ENCODE measurements around the gene SMIM12.
"Not testable (repeated sequence)": the region's sequence is repeated elsewhere in the genome, so short reads cannot be mapped to it uniquely, and the experiment has no call there.

Gene SMIM12

DNA sequence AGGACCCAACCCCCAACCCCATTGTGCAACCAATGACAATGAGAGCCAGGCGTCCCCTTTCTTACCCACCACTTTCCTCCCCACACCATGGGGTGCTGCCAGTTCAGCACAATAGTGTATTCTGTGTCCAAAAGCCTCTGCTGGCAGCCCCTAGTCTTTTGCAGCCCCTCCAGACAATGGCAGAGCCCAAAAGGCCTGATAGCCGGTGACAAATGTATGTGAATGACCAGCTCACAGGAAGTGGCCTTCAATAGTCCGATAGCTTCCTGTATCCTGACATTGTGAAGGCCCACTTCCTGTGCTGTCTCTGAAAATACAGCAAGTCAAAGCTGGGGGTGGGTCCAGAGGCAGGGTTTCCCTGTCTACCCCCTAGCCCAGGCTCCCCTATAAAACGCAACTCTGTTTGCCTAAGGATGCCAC, 16.6 kb downstream of the SMIM12 start:
- DNase-seq = no peak

- DNase-seq = no peak
Measured at GRCh38 chr1:34842073-34842472, 17.5 kb downstream of the SMIM12 start.

DNA sequence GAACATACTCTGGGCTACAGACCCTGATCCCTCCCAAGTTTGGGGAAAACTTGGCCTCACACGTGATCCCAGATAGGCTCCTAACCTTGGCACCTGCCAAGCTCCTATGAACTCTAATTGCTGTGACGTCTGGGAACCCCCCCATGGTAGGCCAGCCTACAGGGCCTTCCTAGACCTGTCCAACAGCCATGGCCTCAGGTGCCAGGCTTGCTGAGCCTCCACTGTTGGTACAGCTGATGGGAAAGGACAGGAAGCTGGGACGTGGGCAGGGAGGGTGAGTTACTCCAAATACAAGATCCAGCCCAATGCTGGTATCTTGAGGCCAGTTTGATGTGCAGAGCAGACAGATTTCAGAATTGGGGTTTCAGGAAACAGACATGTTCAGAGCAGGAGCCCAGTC, 19.1 kb downstream of the SMIM12 start:
- DNase-seq = no peak

DNA sequence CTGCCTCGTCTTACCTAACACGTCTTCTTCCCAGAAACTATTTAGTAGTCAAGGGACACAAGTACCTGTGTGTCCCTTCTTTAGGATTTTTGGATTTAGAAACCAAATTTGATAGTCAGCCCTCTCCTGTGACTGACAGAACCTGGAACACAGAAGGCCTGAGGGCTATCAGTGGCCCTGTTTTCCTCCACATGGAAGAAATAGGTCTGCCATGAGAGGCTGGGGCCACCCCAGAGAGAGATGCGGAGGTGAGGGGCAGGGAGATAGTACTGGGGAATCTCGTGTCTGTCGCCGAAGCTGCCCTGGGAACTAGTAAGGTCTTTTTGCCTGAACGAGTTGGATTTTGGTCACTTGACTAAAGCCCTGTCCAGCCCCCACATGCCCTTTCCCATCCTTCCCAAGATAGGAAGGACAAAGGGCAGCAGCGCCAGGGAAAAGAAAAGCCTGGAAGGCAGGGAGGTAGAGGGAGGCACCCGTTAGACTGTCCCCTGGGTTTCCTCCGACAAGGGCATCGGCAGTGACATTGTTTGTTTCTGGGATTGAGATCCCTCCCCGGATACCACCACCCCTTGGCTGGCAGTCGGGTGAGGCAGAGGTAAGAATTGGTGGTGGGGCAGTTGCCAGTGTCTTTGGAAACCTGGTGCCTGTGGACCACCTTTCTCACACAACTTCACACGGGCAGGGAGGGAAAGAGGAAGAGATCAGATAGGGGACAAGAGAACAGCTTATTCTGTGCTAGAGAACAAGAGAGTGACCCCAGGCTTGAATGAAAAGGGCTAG, 19.8 kb downstream of the SMIM12 start:
- no peak for DNase-seq

- no peak for DNase-seq
Measured at GRCh38 chr1:34833711-34834110, 25.8 kb downstream of the SMIM12 start.

GRCh38 chr1:34831721-34832246, 27.8 kb downstream of the SMIM12 start:
- no peak for DNase-seq

DNA sequence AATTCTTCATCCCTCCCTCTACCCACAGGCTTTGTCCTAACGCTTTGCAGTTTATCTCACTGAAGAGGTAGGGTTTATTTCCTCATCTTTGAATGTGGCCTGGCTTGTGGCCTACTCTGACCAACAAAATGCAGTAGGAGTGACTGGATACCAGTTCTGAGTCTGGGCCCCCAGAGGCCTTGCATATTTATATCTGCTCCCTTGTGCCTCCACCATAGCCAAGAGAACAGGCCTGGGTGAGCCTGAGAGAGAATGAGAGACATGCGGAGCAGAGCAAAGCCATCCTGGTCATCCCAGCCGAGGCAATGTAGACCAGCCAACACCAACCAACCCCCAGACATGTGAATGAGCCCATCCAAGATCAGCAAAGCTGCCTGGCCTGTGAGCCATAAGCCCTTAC, 30.3 kb downstream of the SMIM12 start:
- DNase-seq = no peak

DNA sequence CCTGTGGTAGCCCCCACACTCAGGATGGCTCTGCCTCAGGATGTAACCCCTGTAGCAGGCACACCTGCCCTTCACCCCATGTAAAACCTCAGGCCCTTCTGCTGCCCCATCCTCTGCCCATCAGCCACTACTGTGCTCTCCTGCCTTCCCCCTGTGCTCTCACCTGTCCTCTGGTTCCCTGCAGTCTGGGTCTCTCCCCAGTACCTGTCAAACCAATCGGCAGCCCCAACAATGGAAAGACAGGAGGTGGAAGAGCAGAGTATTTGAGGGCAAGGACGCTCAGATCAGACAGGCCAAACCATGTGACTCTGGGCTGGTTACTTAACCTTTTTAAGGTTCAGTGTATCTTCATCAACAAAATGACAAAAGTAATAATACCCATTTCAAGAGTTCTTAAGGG, 30.9 kb downstream of the SMIM12 start:
- DNase-seq = no peak

GRCh38 chr1:34827341-34827941, 32.1 kb downstream of the SMIM12 start:
- no peak for DNase-seq

GRCh38 chr1:34825455-34826091, 34.0 kb downstream of the SMIM12 start:
- no peak for DNase-seq

- DNase-seq = no peak
Measured at GRCh38 chr1:34824817-34825454, 34.6 kb downstream of the SMIM12 start.

DNA sequence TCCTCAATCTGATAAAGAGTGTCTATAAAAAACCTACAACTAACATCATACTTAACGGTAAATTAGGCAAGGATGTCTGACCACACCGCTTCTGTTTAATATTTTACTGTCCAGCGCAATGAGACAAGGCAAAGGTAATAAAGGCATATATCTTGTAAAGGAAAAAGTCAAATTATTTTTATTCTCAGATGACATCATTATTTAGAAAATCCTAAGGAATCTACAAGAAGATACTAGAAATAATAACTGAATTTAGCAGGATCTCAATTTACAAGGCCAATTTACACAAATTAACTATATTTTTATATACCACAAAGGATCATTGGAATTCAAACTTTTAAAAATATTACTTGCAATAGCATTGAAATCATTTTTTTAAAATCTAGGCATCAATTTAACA, 37.3 kb downstream of the SMIM12 start:
- DNase-seq = no peak

DNA sequence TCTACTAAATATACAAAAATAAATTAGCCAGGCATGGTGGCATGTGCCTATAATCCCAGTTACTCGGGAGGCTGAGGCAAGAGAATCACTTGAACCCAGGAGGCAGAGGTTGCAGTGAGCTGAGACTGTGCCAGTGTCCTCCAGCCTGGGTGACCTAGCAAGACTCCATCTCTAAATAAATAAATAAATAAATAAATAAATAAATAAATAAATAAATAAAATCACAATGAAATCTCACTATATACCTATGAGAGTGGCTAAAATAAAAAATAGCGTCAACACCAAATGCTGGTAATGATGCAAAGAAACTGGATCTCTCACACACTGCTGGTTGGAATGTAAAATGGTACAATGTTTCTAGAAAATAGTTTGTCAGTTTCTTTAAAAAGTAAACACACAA, 40.7 kb downstream of the SMIM12 start:
- DNase-seq = not testable (repeated sequence)

DNA sequence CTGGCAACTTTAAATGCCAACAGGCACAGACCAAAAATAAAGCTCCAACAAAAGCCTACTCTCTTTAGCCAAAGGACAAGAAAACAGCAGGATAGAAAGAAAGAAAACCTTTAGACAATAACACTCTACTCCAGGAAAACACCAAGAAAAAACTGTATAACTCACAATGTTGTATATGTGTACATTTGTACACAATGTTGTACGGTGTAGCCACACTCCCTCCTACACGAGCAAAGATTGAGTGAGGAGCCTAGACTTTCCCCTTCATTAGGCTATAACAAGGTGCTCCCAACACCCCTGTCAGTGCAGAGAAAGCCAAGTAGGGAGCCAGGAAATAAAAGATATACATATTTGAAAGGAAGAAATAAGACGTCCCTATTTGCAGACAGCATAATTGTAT, 42.8 kb downstream of the SMIM12 start:
- DNase-seq = no peak

DNA sequence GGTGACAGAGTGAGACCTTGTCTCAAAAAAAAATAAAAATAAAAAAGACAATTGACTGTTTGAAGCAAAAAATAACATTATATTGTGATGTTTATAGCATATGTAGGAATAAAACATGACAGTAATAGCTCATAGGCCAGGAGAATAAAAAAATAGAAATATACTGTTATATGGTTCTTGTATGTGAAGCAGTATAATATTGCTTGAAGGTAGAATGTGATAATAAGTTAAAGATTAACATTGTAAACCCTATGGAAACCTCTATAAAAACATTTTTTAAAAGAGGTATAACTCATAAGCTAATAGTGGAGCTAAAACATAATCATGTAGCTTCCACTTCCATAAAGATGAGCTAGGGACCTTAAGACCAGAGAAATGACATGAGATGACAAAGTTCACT, 43.2 kb downstream of the SMIM12 start:
- no peak for DNase-seq

GRCh38 chr1:34810781-34811180, 48.8 kb downstream of the SMIM12 start:
- DNase-seq = not testable (repeated sequence)

DNA sequence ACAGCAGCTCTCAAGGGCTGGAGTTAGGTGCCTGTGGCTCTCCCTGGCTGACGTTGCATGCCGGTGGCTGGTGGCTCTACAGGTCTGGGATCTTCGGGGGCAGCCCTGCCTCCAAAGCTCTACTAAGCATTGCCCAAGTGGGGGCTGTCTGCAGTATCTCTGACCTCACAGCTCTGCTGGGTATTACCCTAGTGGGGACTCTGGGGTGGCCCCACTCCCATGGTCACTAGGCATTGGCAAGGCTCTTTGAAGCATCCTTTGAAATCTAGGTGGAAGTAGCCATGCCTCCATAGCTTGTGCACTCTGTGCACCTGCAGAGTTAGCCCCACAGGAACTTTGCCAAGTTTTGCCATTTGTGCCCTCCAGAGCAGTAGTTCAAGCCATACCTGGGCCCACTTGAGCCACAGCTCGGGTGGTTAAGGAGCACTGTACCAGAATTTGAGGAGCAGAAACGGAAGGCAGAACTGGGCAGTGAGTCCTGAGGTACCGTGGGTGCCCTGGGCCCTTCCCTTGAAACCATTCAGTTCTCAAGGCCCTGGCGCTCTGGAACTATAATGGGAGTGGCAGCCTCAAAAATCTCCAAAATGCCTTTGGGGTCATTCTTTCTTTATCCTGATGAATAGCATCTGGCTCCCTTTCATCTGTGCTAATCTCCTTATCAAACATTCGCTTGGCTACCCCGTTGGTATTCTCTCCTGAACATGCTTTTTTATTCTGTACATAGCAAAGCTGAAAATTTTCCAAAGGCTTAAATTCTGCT, 51.3 kb downstream of the SMIM12 start:
- DNase-seq = no peak

DNA sequence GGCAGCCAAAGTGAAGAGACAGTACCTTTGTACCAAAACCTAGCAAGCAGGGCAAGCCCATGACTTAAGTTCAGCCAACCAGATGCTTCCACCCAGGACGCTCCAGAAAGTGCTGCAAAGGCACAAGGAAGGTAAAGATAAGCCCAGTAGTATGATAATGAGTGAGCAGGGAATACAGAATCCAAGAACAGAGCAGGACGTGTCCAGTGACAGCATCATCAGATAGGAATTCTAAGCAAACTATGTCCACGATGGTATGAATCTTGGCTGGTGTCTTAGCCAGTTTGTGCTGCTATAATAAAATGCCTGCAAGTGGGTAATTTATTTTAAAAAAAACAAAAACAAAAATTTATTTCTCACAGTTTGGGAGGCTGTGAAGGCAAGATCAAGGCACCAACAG, 53.2 kb downstream of the SMIM12 start:
- DNase-seq = no peak

DNA sequence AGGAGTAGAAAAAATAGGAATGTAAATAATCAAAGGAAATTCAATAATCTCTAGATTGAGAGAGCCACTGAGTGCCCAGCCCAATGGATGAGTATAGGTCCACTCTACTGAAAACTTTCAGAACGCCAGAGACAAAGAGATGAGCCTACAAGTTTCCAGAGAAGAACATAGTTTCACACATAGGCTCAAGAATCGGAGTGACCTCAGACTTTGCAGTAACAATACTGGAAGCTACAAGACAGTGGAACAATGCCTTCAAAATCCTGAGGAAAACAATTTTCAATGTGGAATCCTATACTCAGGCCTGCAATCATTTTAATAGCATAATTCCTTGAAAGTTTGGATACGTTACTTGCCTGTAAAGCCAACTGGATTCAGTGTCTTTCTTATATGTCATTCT, 55.8 kb downstream of the SMIM12 start:
- no peak for DNase-seq

Data from inflammatory macrophage treated with lipopolysaccharide for 1 hour (primary cell).